Lower lobe of right lung (tissue), 2 donors: ENCODE results near the gene SCRT2. TPM values are rescaled to one million over a fixed set of nuclear protein-coding genes. Genes with fewer than 3 reads are reported as not detected.
A peak's percentile ranks its signal among the peaks of the same experiment; 100 is the strongest.
"Not testable (repeated sequence)": the region's sequence is repeated elsewhere in the genome, so short reads cannot be mapped to it uniquely, and the experiment has no call there.

Experiments used
- ATAC-seq, 2 donors: fragments of 200-7000 bp; cut with Tn5 transposase; one replicate each; pipeline ENCODE4 v1.9.1; 2020 to 2022; ENCODE audit warnings: mild to moderate bottlenecking in 2 of 2, moderate library complexity in 2 of 2
- DNase-seq: peaks from one replicate; pipeline ENCODE4 v3.0.0-alpha.2; 2020
- H3K27ac ChIP-seq: fragments of 200-600 bp; one replicate; pipeline ENCODE4 v1.8.0; 2022
- H3K27me3 ChIP-seq: fragments of 200-600 bp; one replicate; pipeline ENCODE4 v1.8.0; 2022; ENCODE audit warnings: low read depth
- H3K36me3 ChIP-seq: fragments of 200-600 bp; one replicate; pipeline ENCODE4 v1.8.0; 2022; ENCODE audit warnings: mild to moderate bottlenecking
- H3K4me1 ChIP-seq: fragments of 200-600 bp; one replicate; pipeline ENCODE4 v1.8.0; 2022
- H3K4me3 ChIP-seq: fragments of 200-600 bp; one replicate; pipeline ENCODE4 v1.8.0; 2022; ENCODE audit warnings: mild to moderate bottlenecking
- H3K9me3 ChIP-seq: fragments of 200-600 bp; one replicate; pipeline ENCODE4 v1.8.0; 2022
- CTCF ChIP-seq: fragments of 200-600 bp; IDR thresholded peaks from one replicate; pipeline ENCODE4 v1.8.0; 2022; ENCODE audit warnings: antibody characterized with exemption, mild to moderate bottlenecking
- intact Hi-C: fragments of 100-400 bp; cut with DNase I; formaldehyde crosslinking; loops from one replicate; pipeline ENCODE4 v1.11.0; 2022
- total RNA-seq: library from RNA; stranded (reverse); fragmentation: NEBNext Ultra II Directional; extraction: Animal tissue kit (Norgen Biotek cat#: 25700); gene quantifications from one replicate; pipeline ENCODE4 v1.2.1, GENCODE V29; 2021
- donor health status: DM: no; HTN: yes; CAD: no; lungs with severe emphysema.

Gene SCRT2
- total RNA-seq, 1 donor from 2014 or later, result not detected

DNA sequence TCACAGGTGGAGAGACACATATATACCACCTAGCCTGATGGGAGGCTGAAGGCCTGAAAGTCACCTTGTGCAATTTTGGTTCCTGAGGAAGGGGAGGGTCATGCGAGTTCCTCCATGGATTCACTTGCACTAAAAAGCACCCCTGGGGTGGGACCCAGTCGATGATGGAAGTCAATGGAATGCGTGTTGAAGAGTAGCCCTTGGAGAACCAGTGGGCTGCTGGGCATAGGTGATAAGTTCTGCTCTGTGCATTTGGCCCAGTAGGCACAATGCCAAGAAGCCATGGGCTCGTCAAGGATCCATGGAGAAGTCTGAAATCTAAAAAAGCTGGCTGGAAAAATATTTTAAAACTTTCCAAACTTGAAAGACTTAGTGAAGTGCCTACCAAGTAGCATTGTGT, 18.9 kb upstream of the SCRT2 start:
- intact Hi-C loops, result no loop called here
- no peaks in the 10 kb centered on the region for H3K9me3 ChIP-seq
- no peak overlapping the region for H3K27ac ChIP-seq
- H3K36me3 ChIP-seq, result no peaks in the 10 kb centered on the region
- H3K27me3 ChIP-seq, result peaks cover 16% of the 10 kb centered on the region
- DNase-seq (no peak), ATAC-seq (no peak)
- H3K4me1 ChIP-seq, result no peaks in the 10 kb centered on the region
- H3K4me3 ChIP-seq, result no peak overlapping the region
- TF ChIP-seq CTCF, result no peak

DNA sequence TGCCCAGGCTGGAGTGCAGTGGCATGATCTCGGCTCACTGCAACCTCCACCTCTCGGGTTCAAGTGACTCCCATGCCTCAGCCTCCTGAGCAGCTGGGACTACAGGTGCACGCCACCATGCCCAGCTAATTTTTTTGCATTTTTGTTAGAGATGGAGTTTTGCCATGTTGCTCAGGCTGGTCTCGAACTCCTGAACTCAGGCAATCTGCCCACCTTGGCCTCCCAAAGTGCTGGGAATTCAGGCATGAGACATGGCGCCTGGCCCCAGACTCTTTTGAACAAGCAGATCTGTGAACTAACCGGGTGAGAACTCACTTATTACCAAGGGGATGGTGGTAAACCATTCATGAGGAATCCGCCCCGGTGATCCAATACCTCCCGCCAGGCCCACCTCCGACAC, 18.2 kb upstream of the SCRT2 start:
- intact Hi-C loops, H3K4me1 ChIP-seq, DNase-seq, H3K4me3 ChIP-seq, H3K27ac ChIP-seq, H3K36me3 ChIP-seq, H3K9me3 ChIP-seq, ATAC-seq: not testable (repeated sequence)
- H3K27me3 ChIP-seq, result peaks cover 17% of the 10 kb centered on the region

GRCh38 chr20:692044-692443, 16.4 kb upstream of the SCRT2 start:
- Histone ChIP-seq H3K4me3 (no peak overlapping the region), H3K27me3 (peaks cover 31% of the 10 kb centered on the region), H3K36me3 (no peaks in the 10 kb centered on the region), H3K27ac (no peak overlapping the region), H3K4me1 (no peaks in the 10 kb centered on the region), H3K9me3 (no peaks in the 10 kb centered on the region)
- ATAC-seq (no peak), DNase-seq (no peak)
- TF ChIP-seq CTCF, result no peak
- intact Hi-C loops, result no loop called here

- H3K4me1 ChIP-seq, result no peaks in the 10 kb centered on the region
- no peak overlapping the region for H3K27ac ChIP-seq
- no peak overlapping the region for H3K4me3 ChIP-seq
- no peaks in the 10 kb centered on the region for H3K36me3 ChIP-seq
- peaks cover 31% of the 10 kb centered on the region for H3K27me3 ChIP-seq
- no peak for DNase-seq
- no peak for ATAC-seq
- no peak for TF ChIP-seq CTCF
- intact Hi-C loops, result no loop called here
- H3K9me3 ChIP-seq, result no peaks in the 10 kb centered on the region
Observed at GRCh38 chr20:689947-690346, 14.3 kb upstream of the SCRT2 start.

DNA sequence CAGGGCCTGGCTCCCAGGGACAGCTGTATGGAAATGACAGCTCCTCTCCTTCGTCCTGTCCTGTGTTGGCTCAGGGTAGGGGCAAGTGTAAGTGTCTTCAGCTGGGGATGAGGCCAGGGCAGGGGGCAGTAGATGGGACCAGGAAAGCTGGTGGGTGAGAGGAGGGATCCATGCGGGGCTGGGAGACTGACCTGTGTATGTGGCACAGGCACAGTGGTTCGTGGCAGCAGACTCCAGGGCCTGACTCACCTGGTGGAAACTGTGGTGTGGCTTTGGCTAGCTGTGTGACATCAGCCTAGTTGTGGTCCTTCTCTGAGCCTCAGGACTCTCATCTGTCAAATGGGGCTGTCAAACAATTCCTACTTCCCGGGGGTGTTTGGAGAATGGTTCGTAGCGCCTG, 13.7 kb upstream of the SCRT2 start:
- no peak for TF ChIP-seq CTCF
- no peak overlapping the region for H3K4me3 ChIP-seq
- intact Hi-C loops, result no loop called here
- peaks cover 33% of the 10 kb centered on the region for H3K27me3 ChIP-seq
- no peaks in the 10 kb centered on the region for H3K4me1 ChIP-seq
- H3K27ac ChIP-seq, result no peak overlapping the region
- H3K9me3 ChIP-seq, result no peaks in the 10 kb centered on the region
- DNase-seq (no peak), ATAC-seq (peak in 1 of 2 donors; percentile 17)
- no peaks in the 10 kb centered on the region for H3K36me3 ChIP-seq

DNA sequence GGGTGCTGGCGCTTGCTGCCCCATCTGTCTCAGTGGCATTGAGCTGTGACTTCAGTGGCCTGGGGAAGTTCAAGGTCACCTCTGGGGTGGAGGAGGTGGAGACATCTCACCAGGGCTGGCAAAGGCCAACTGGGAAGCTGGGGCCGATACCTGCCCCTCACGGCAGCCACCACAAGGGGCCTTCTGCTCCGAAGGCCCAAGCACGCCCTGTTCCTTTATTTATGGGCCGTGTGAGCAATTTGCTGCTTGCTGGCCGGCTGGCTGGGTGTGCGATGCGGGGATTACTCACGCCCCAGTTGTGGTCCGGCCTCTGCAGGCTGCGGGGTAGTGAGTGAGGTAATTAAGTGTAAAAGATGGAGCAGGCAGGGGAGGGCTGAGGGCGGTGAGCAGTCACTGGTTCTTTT, 13.2 kb upstream of the SCRT2 start:
- intact Hi-C loops, result no loop called here

More for the DNA sequence above, 13.2 kb upstream of the SCRT2 start:
- no peak overlapping the region for H3K27ac ChIP-seq
- no peak for ATAC-seq
- H3K27me3 ChIP-seq, result peaks cover 35% of the 10 kb centered on the region
- H3K4me1 ChIP-seq, result no peaks in the 10 kb centered on the region
- H3K36me3 ChIP-seq, result no peaks in the 10 kb centered on the region
- DNase-seq, result no peak
- no peak overlapping the region for H3K4me3 ChIP-seq
- TF ChIP-seq CTCF, result no peak
- H3K9me3 ChIP-seq, result no peaks in the 10 kb centered on the region
